OCI-M2 (cell line): ENCODE measurements around the gene NKX2-3.

ENCODE experiments used
- DNase-seq: peaks from one replicate; lab custom pipeline; 2025; ENCODE audit not compliant: unreplicated experiment; lab: John Stamatoyannopoulos, UW

The NKX2-3 gene

GRCh38 chr10:99532687-99533495 lies at the start of gene NKX2-3:
Gene NKX2-3, plus strand, starts transcription at chr10:99532942. Its CDS starts 190 bp downstream, at chr10:99533132.
- DNase-seq: no peak

- no peak for DNase-seq
Measured at GRCh38 chr10:99484626-99485581, 47.8 kb upstream of the NKX2-3 start.

GRCh38 chr10:99487125-99487807 lies 45.5 kb upstream of the NKX2-3 start:
- DNase-seq: no peak

GRCh38 chr10:99489271-99489670 lies 43.5 kb upstream of the NKX2-3 start:
- no peak for DNase-seq

GRCh38 chr10:99497343-99498025 lies 35.3 kb upstream of the NKX2-3 start:
- no peak for DNase-seq

GRCh38 chr10:99506416-99506815 lies 26.3 kb upstream of the NKX2-3 start:
- no peak for DNase-seq

GRCh38 chr10:99507265-99507664 lies 25.5 kb upstream of the NKX2-3 start:
- no peak for DNase-seq

GRCh38 chr10:99513061-99513460 lies 19.7 kb upstream of the NKX2-3 start:
- no peak for DNase-seq

GRCh38 chr10:99519690-99520039 lies 13.1 kb upstream of the NKX2-3 start:
- no peak for DNase-seq

GRCh38 chr10:99520040-99520846 lies 12.5 kb upstream of the NKX2-3 start:
- no peak for DNase-seq

GRCh38 chr10:99520847-99521764 lies 11.6 kb upstream of the NKX2-3 start:
- DNase-seq: no peak

GRCh38 chr10:99521765-99522469 lies 10.8 kb upstream of the NKX2-3 start:
- no peak for DNase-seq

- DNase-seq: no peak
Measured at GRCh38 chr10:99522470-99523250, 10.1 kb upstream of the NKX2-3 start.

GRCh38 chr10:99523251-99523773 lies 9.4 kb upstream of the NKX2-3 start:
- no peak for DNase-seq

- no peak for DNase-seq
Measured at GRCh38 chr10:99524050-99524666, 8.6 kb upstream of the NKX2-3 start.

GRCh38 chr10:99524736-99525380 lies 7.9 kb upstream of the NKX2-3 start:
- no peak for DNase-seq
